ENCODE measurements around the gene ATF6. TPM values are rescaled to one million over a fixed set of nuclear protein-coding genes. Genes with fewer than 3 reads are reported as not detected.

The ATF6 gene
- total RNA-seq, 1 experiment from 2014 or later, result 10.6 TPM

GRCh38 chr1:161824618-161825017 is 58.5 kb downstream of the ATF6 start (continued):
- TF ChIP-seq PRRX2 (CRISPR knock-in tag; IDR thresholded peaks at IDR 0.05) (no peak), MAX (CRISPR knock-in tag; IDR thresholded peaks at IDR 0.05) (no peak), ETV6 (CRISPR knock-in tag; IDR thresholded peaks at IDR 0.05) (no peak), JUN (CRISPR knock-in tag; IDR thresholded peaks at IDR 0.05) (no peak), KAT7 (CRISPR knock-in tag; IDR thresholded peaks at IDR 0.05; ENCODE audit: borderline replicate concordance) (no peak), HMGA2 (CRISPR knock-in tag; IDR thresholded peaks at IDR 0.05) (no peak)

- TF ChIP-seq FOXP1 (CRISPR knock-in tag; IDR thresholded peaks at IDR 0.05; ENCODE audit: borderline replicate concordance) (no peak), ZNF121 (CRISPR knock-in tag; IDR thresholded peaks at IDR 0.05) (no peak), CDX4 (CRISPR knock-in tag; IDR thresholded peaks at IDR 0.05; ENCODE audit: borderline replicate concordance) (no peak)
- Mint-ChIP-seq H3K27me3 (ENCODE audit: low read depth) (no peaks in the 10 kb centered on the region), H3K9me3 (peaks cover 8% of the 10 kb centered on the region), H3K36me3 (peaks cover 8% of the 10 kb centered on the region), H3K27ac (no peak overlapping the region), H3K4me3 (no peak overlapping the region), H3K4me1 (no peaks in the 10 kb centered on the region)
- no peak for DNase-seq (ENCODE audit: low spot score)
- ATAC-seq, result no peak
- ChIA-PET POLR2A (no interaction called here), CTCF (interaction anchor here (1.2 kb wide), 1 partner anchor 33 kb away, joined by 3 read pairs; no protein-coding TSS in a partner anchor)
These were observed 59.7 kb downstream of the ATF6 start for GRCh38 chr1:161825831-161826230.

- H3K27me3 Mint-ChIP-seq (ENCODE audit: low read depth), result no peaks in the 10 kb centered on the region
- ATAC-seq (no peak), DNase-seq (ENCODE audit: low spot score) (no peak)
- H3K27ac Mint-ChIP-seq, result no peak overlapping the region
- no peak overlapping the region for H3K4me3 Mint-ChIP-seq
- H3K4me1 Mint-ChIP-seq, result no peaks in the 10 kb centered on the region
- ChIA-PET POLR2A (no interaction called here), CTCF (interaction anchor here (0.7 to 1.1 kb wide), 2 partner anchors 27 to 34 kb away, joined by 3 to 4 read pairs; no protein-coding TSS in a partner anchor)
- no peak for TF ChIP-seq ZNF425 (CRISPR knock-in tag; conservative IDR thresholded peaks at IDR 0.05)
- no peak for TF ChIP-seq ETV6 (CRISPR knock-in tag; IDR thresholded peaks at IDR 0.05)
- no peak for TF ChIP-seq MXD4 (CRISPR knock-in tag; IDR thresholded peaks at IDR 0.05; ENCODE audit: borderline replicate concordance)
- no peak for TF ChIP-seq EMX1 (CRISPR knock-in tag; IDR thresholded peaks at IDR 0.05)
- no peak for TF ChIP-seq ATF3 (CRISPR knock-in tag; conservative IDR thresholded peaks at IDR 0.05)
- TF ChIP-seq TP53 (CRISPR knock-in tag; IDR thresholded peaks at IDR 0.05), result no peak
- no peak for TF ChIP-seq RELA (CRISPR knock-in tag; IDR thresholded peaks at IDR 0.05; ENCODE audit: borderline replicate concordance)
- no peak for TF ChIP-seq CREM (CRISPR knock-in tag; IDR thresholded peaks at IDR 0.05)
- no peak for TF ChIP-seq HMGXB4 (CRISPR knock-in tag; IDR thresholded peaks at IDR 0.05)
- TF ChIP-seq ZNF219 (CRISPR knock-in tag; IDR thresholded peaks at IDR 0.05; ENCODE audit: borderline replicate concordance), result no peak
- TF ChIP-seq MAX (CRISPR knock-in tag; IDR thresholded peaks at IDR 0.05), result no peak
- TF ChIP-seq ATF6 (CRISPR knock-in tag; IDR thresholded peaks at IDR 0.05), result no peak
- no peak for TF ChIP-seq ZBTB43 (CRISPR knock-in tag; IDR thresholded peaks at IDR 0.05)
- no peak for TF ChIP-seq USF1 (CRISPR knock-in tag; IDR thresholded peaks at IDR 0.05)
- no peak for TF ChIP-seq PRRX2 (CRISPR knock-in tag; IDR thresholded peaks at IDR 0.05)
- peaks cover 14% of the 10 kb centered on the region for H3K36me3 Mint-ChIP-seq
- peaks cover 8% of the 10 kb centered on the region for H3K9me3 Mint-ChIP-seq
These were observed 60.4 kb downstream of the ATF6 start for GRCh38 chr1:161826478-161826877.

All from WTC11 (cell line).